ENCODE data around the gene IL19.

IL19 gene

DNA sequence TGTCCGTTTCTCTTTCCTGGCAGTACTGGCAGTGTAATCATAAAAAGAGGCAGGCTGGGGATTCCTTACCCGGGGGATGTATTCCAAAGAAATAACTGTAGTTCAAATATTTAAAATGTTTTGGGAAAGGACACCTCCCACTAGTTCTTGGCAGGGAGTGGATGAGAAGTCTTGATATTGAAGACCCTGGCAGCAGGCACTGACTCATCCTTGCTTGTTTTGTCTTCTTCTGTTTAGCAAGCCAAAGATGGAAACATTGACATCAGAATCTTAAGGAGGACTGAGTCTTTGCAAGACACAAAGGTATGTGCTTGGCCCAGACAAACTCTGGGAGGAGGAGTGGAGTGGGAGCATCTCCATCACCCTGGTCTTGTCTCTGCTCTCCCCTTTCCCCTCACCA, 95.5 kb downstream of the IL19 start:
- no peak for DNase-seq

DNA sequence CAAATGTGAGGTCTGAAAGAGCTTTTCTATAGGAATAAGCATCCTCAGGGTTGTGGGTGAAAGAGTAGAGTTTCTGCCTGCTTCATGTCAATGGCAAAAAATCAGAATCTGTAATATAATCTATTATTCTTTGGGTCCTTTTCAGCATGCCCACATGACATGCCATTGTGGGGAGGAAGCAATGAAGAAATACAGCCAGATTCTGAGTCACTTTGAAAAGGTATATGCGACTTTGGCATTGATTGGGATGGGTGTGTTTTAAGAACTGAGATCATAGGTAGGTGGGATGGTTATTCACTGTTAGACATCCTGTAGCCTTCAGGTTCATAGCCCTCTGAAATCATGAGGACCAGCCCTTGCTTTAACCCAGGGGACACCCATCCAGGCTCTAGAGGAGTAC, 96.7 kb downstream of the IL19 start:
- no peak for DNase-seq

DNA sequence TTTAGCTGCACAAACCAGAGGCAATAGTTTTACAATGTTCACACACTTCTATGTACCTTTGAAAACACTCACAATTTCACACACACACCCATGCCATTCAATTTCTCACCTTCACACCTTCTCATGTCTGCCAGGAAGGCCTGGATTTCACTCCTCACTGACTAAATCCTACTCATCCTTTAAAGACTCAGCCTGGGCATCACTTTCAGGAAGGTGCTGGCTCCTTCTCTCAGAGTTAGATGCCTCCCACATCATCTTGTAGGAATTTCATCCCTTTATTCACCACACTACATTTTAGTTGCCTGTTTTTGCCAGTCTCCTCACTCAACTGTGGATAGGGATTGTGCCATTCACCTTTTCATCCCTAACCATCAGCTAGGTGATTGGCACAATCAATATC, 97.1 kb downstream of the IL19 start:
- no peak for DNase-seq

DNA sequence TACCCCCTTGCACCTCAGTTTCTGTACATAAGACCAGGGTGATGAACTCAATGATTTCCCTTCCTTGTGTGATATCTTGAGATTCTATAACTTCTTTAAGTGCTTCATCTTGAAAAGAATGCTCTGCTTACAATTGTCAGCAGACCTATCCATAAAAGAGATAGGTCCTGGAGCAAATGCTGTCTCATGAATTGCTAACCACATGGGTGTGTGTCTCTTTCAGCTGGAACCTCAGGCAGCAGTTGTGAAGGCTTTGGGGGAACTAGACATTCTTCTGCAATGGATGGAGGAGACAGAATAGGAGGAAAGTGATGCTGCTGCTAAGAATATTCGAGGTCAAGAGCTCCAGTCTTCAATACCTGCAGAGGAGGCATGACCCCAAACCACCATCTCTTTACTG, 97.7 kb downstream of the IL19 start:
- no peak for DNase-seq

DNA sequence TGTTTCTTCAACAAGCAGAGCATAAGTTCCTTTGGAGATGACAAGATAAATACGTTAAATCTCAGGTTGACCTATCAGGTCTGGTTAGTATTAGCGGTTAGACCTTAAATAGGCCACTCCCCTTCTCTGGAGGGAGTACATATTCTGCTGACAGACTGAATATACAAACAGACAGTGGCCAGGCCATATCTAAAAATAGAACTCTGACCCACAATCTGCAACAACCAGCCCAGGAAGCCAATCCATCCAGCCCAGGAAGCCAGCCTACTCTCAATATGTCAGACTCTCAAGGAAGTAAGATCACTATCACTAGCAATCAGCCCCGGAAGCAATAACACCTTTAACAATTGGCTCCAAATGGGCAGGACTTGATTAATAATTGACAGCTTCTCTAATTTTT, 101.6 kb downstream of the IL19 start:
- no peak for DNase-seq

DNA sequence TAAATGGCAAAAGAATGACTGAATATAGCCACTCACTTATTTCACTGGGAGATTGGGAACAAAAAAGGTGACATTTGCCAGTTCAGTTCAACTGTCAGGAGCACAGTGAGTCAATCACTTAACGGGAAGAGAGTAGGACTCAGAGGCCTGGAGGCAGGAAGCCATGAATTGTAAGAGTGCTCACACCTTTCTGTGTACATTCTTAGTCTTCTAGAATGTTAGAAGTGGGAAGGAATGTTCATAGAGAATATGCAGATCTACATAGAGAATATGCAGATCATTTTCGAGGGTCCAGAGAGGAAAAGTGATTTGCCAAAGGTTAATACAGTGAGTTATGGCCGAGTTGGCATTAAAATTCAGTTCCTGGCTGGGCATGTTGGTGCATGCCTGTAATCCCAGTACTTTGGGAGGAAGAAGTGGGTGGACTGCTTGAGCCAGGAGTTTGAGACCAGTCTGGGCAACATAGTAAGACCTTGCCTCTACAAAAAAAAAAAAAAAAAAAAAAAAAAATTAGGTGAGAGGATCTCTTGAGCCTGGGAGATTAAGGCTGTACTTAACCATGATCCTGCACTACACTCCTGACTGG, 103.1 kb downstream of the IL19 start:
- no peak for DNase-seq

DNA sequence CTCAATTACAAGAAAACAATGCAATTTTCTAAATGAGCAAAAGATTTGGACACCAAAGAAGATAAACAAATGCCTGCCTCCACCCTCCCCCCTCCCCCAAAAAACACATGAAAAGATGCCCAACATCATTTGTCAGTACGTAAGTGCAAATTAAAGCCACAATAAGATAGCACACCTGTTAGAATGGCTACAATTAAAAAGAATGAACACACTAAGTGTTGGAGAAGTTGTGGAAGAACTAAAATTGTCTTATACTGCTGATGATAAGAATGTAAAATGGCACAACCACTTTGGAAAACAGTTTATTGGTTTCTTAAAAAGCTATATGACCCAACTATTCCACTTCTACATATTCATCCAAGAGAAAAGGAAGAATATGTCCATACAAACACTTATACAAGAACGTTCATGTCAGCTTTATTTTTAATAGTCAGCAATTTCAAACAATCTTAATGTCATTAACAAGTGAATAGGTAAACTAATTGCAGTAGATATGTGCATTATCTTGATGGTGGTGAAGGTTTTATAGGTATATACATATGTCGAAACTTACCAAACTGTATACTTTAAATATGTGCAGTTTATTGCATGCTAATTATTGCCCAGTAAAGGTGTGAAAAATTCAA, 105.3 kb downstream of the IL19 start:
- no peak for DNase-seq

DNA sequence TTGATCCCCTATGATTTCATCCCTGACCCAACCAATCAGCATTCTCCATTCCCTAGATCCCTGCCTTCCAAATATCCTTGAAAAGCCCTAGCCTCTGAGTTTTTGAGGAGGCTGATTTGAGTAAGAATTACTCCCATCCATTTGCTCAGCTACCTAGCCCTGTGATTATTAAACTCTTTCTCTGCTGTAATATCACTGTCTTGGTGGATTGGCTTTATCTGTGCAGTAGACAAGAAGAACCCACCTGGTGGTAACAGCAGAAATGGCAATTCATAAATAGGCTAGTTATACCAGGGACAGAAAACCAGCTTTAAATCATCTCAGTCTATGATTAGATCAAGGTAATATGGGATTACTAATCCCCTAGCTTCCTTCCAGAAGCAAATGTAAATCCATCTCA, 107.9 kb downstream of the IL19 start:
- DNase-seq: no peak

DNA sequence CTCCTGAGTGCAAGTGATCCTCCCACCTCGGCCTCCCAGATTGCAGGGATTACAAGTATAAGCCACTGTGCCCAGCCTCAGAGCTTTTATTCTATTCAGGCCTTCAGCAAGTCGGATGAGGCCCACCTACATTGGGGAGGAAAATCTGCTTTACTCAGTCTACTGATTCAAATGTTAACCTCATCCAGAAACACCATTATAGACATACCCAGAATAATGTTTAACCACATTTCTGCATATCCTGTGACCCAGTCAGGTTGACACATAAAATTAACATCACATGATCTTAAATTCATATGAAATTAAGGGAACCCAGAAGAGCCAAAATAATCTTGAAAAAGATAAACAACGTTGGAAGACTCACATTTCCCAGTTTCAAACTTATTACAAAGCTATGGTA, 109.7 kb downstream of the IL19 start:
- no peak for DNase-seq

DNA sequence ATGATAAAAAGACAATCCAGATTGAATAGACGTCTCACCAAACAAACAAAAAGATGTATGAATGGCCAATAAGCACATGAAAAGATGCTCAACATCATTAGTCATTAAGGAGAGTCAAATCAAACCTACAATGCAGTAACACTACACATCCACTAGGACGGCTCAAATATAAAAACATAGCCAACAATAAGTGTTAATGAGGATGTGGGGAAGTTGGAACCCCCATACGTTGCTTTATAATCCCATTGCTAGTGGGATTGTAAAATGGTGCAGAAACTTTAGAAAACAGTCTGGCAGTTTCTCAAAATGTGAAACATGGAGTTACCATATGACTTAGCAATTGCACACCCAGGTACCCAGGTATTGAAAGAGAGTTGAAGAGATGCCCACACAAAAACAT, 112.0 kb downstream of the IL19 start:
- DNase-seq: no peak

DNA sequence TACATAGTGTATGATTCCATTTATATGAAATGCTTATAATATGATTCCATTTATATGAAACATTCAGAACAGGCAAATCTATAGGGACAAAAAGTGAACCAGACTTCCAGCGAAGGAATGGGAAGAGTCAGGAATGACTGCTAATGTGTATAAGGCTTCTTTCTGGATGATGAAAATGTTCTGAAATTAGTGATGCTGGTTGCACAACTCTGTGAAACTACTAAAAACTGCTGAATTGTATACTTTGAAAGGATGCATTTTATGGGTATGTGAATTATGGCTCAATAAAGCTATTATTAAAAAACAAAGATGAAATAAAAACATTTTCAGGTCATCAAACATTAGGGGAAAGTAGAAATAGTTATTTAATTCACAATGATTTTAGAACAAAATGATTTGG, 112.6 kb downstream of the IL19 start:
- DNase-seq: no peak

DNA sequence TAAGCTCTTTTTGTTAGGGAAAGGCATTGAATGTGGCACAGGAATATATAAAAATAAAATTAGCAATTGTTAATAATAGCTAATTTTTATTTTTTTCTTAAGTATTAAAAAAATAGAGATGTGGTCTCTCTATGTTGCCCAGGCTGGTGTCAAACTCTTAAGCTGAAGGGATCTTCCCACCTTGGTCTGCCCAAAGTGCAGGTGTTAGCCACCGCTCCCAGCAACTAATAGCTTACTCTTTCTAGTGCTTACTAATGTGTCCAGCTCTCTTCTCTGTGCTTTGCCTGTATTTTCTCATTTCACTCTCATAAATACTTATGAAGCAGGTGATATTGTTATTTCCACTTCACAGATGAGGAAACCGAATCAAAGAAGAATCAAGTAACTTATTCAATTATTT, 113.3 kb downstream of the IL19 start:
- no peak for DNase-seq

DNA sequence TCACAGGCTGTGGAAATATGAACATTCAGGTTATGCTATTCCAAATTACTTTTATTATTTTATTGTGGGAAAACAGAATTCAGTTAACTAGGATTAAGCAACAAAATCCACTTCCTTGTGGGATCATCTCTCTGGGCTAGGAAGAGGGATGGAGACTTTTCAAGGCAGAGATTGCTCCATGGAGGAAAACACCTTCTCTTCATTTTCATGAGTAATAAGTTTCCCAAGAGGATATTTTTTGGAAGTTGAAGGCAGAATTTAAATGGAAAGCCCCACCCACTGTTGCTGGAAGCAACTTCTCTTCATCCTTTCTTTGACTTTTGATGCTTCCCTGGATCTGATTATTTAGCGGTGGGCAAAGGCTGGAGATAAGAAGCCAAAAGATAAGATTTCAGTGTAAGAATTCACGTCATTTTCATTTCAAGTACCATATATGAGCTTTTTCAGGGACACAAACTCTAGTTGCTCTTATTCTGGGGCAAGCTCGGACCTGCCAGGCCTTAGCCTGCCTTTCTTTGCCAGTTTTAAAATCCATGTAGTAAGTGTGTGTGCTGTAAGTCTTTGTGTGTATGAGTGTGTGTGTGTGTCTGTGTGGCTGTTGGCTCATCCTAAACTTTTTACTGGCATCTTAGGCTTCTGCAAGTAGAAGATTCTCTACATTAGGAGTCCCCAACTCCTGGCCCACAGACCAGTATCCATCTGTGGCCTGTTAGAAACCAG, 114.9 kb downstream of the IL19 start:
- DNase-seq: no peak

DNA sequence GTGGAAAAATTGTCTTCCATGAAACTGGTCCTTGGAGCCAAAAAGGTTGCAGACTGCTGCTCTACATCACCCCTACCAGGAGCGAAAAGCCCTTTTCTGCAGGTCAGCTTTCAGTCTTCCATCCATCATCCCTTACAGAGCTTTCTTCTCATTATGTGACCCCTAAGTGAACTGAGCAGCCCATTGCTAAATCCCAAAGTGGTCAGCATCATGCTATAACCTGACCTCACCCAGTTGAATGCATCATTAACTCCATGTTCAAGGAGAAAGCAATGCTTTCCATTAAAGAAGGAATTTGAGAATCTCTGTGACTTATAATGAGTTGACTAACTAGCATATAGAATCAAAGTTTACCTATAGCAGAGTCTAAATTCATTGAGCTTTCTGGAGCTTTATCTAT, 116.3 kb downstream of the IL19 start:
- no peak for DNase-seq

DNA sequence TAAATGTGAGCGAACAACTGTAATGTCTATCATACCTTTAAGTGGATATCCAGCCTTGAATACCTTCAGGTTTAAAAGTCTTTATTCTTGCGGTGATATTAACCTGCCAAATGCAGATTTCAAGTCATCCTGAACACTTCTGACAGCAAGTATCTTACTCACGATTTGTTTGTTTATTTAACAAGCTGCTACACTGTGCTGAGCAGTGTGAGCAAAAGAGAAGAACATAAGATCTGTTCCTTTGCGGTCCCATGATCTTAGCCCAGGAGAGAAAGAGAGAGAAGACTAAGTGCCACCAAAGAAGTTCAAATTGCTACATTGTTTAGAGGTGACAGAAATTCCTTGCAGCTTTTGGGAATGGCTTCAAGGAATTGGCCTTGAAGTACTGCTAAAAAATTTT, 117.1 kb downstream of the IL19 start:
- no peak for DNase-seq

DNA sequence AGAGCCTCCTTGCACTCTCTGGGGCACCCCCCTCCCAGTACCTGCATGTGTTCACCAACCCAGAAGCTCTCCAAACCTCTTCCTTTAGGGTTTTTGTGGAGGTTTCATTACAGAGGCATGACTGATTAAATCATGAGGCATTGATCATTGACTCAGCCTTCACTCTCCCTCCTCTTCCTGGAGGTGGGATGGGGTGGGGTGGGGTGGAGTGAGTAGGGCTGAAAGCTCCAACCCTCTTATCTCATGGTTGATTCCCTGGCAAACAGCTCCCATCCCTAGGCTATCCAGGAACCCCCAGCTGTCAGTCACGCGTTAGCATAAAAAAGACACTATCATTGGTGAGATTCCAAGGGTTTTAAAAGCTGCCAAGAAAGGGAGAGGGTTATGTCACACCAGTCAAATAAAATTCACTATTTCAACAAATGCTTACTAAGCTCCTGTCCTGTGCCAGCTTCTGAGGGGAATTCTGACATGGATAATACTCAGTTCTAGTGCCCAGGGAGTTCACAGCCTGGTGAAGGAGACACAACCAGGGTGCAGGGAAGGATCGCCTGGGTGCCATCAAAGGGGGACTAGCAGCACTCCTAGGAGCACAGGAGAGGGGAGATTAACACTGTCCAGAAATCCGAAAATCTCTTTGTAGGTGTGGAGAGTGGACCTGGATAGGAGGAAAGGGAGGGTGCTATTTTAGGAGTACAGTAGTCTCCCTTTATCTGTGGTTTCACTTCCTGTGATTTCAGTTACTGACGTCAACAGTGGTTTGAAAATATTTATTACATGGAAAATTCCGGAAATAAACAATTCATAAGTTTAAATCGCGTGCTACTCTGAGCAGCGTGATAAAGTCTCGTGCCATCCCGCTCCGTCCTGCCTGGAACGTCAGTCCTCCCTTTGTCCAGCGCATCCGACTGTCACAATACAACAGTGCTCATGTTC, 119.8 kb downstream of the IL19 start:
- DNase-seq: no peak

DNA sequence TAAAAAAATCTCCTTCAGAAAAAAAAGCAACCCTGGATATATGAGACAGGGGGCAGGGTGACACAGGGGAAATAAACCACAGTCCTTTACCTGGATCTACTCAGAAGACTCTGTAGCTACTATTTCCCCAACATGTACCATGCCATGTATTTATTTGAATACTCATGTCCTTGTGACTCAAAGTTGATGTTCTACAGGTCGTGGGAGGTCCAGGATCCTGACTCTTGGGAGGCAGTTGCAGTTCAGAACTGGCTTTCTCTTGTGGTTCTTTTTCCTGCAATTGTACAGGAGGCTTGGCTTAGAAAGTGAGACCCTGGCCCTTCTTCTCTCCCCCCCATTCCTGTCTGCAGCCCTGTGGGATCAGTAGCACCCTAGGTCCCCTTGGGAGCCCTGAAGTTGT, 120.8 kb downstream of the IL19 start:
- DNase-seq: no peak

All from 8988T (cell line).